ENCODE data around the gene MEX3C. TPM values are rescaled to one million over a fixed set of nuclear protein-coding genes. Genes with fewer than 3 reads are reported as not detected.

The MEX3C gene
- total RNA-seq, 1 donor from 2014 or later = 94.7 TPM

DNA sequence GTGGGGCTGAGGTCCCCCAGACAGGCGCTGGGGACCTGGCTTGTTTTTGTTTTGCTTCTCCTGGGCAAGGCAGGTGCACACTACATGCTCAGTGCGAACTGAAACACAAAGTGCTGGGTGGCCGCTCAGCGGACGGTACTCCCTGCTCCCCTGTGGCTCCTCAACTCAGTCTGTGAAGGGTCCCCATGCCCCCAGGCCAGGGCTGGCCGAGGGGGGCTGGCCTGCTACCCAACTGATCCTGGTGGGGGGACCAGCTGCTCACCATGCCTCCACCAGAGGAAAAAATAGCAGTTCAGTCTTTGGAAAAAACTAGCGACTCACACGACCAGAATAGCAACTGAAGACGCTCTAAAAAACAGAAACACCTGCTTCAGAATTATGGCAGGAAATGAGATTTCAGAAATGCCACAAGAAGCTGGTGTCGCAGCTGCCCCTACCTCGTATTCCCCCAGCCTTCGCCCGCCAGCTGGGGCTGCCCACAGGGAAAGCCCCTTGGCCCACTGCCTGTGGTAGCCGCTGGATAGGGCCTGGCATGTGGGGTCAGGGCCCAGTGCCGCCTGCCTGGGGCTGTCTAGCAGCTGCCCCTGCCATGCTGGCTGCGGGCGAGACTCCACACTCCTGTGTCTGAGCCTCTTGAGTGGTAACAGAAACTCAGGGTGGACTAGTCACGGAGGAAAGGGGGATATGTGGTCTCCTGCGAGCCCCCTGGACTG, 43.7 kb downstream of the MEX3C start:
- H3K4me1 ChIP-seq = no peaks in the 10 kb centered on the region
- H4K20me1 ChIP-seq (ENCODE audit: low read depth) = no peaks in the 10 kb centered on the region
- no peaks in the 10 kb centered on the region for H3K9me3 ChIP-seq (ENCODE audit: low read depth)
- TF ChIP-seq EZH2 (IDR thresholded peaks at IDR 0.05) (no peak), EZH2phosphoT487 (IDR thresholded peaks at IDR 0.05) (no peak)
- TF ChIP-seq, protein P1, sequence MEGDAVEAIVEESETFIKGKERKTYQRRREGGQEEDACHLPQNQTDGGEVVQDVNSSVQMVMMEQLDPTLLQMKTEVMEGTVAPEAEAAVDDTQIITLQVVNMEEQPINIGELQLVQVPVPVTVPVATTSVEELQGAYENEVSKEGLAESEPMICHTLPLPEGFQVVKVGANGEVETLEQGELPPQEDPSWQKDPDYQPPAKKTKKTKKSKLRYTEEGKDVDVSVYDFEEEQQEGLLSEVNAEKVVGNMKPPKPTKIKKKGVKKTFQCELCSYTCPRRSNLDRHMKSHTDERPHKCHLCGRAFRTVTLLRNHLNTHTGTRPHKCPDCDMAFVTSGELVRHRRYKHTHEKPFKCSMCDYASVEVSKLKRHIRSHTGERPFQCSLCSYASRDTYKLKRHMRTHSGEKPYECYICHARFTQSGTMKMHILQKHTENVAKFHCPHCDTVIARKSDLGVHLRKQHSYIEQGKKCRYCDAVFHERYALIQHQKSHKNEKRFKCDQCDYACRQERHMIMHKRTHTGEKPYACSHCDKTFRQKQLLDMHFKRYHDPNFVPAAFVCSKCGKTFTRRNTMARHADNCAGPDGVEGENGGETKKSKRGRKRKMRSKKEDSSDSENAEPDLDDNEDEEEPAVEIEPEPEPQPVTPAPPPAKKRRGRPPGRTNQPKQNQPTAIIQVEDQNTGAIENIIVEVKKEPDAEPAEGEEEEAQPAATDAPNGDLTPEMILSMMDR (IDR thresholded peaks at IDR 0.05) = no peak
- DNase-seq (ENCODE audit: low spot score) = no peak
- no peak overlapping the region for H3K4me2 ChIP-seq
- no peak overlapping the region for H3K27ac Mint-ChIP-seq
- H3K4me1 Mint-ChIP-seq = peaks cover 4% of the 10 kb centered on the region
- H3K27me3 ChIP-seq = no peaks in the 10 kb centered on the region
- H3K9ac ChIP-seq = no peak overlapping the region
- H3F3A ChIP-seq (ENCODE audit: low read depth) = no peaks in the 10 kb centered on the region
- no peaks in the 10 kb centered on the region for H3K36me3 Mint-ChIP-seq
- no peak overlapping the region for H3K4me3 Mint-ChIP-seq
- no peaks in the 10 kb centered on the region for H3K79me2 ChIP-seq (ENCODE audit: low read depth)
- no peak overlapping the region for H3K4me3 ChIP-seq
- no peaks in the 10 kb centered on the region for H3K36me3 ChIP-seq
- no peak overlapping the region for H2AFZ ChIP-seq (replicated peaks)
- peaks cover 3% of the 10 kb centered on the region for H3K27me3 Mint-ChIP-seq (ENCODE audit: insufficient read depth, low read depth)
- H3K9me3 Mint-ChIP-seq = peaks cover 4% of the 10 kb centered on the region
- H3K27ac ChIP-seq = no peak overlapping the region

DNA sequence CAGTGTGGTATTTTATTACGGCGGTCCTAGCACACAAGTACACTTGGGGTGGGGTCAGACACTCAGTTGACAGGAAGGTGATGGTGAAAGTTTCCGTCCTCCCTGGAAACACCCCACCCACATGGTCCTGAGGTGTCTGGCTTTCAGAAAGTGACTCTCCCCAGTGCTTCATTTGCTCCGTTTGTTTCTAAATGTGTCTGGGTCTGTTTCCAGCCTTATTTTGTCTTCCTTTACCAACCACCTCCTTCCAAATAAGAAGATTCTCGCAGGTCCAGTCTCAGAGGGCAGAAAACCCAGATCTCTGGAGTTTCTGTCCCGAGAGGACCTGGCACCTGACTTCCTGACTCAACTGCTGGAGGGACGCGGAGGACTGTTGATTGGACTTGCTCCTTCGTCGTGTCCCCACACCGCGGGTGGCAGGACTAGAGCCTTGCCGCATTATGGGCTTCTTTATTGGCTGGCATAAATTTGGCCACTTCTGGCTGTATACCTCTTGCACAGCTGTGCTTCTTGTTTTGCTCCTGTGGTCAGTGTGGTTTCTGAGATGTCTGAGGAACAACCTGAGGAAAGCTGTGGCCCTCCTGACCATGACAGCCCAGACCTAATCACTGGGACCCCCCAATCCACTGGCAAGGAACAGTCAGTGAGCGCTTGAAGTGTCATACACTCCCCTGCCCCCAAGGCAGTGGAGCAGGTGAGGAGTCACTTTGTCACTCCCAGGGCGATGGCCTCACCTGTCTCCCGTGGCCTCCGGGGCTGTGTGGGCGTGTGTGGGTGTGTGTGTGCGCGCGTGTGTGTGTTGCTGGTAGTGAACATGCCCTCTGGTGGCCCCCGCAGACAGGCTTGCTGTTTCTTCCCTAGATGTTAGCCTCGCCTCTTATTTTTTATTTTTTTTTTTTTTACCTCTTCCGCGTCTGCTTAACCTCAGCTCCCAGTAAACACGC, 45.6 kb downstream of the MEX3C start:
- H4K20me1 ChIP-seq (ENCODE audit: low read depth) = no peaks in the 10 kb centered on the region
- no peaks in the 10 kb centered on the region for H3K36me3 Mint-ChIP-seq
- no peak overlapping the region for H3K27ac Mint-ChIP-seq
- TF ChIP-seq EZH2 (IDR thresholded peaks at IDR 0.05) (no peak), EZH2phosphoT487 (IDR thresholded peaks at IDR 0.05) (no peak)
- TF ChIP-seq, protein P1 (IDR thresholded peaks at IDR 0.05) = no peak
- no peak for DNase-seq (ENCODE audit: low spot score)
- H3K9me3 ChIP-seq (ENCODE audit: low read depth) = no peaks in the 10 kb centered on the region
- H3K27ac ChIP-seq = no peak overlapping the region
- H3K4me1 Mint-ChIP-seq = peaks cover 4% of the 10 kb centered on the region
- no peak overlapping the region for H3K9ac ChIP-seq
- H2AFZ ChIP-seq (replicated peaks) = no peak overlapping the region
- no peaks in the 10 kb centered on the region for H3K79me2 ChIP-seq (ENCODE audit: low read depth)
- no peak overlapping the region for H3K4me2 ChIP-seq
- H3K36me3 ChIP-seq = no peaks in the 10 kb centered on the region
- peaks cover 3% of the 10 kb centered on the region for H3K27me3 Mint-ChIP-seq (ENCODE audit: insufficient read depth, low read depth)
- peaks cover 2% of the 10 kb centered on the region for H3K9me3 Mint-ChIP-seq
- no peaks in the 10 kb centered on the region for H3F3A ChIP-seq (ENCODE audit: low read depth)
- H3K4me1 ChIP-seq = no peaks in the 10 kb centered on the region
- no peaks in the 10 kb centered on the region for H3K27me3 ChIP-seq
- no peak overlapping the region for H3K4me3 ChIP-seq
- no peak overlapping the region for H3K4me3 Mint-ChIP-seq

GRCh38 chr18:51151185-51151567, 46.3 kb downstream of the MEX3C start:
- Mint-ChIP-seq H3K4me3 (no peak overlapping the region), H3K27ac (no peak overlapping the region), H3K4me1 (peaks cover 4% of the 10 kb centered on the region), H3K36me3 (no peaks in the 10 kb centered on the region), H3K9me3 (peaks cover 2% of the 10 kb centered on the region), H3K27me3 (ENCODE audit: insufficient read depth, low read depth) (peaks cover 3% of the 10 kb centered on the region)
- no peak for DNase-seq (ENCODE audit: low spot score)
- no peaks in the 10 kb centered on the region for H3K27me3 ChIP-seq
- H3K9me3 ChIP-seq (ENCODE audit: low read depth) = no peaks in the 10 kb centered on the region
- no peak overlapping the region for H3K9ac ChIP-seq
- no peaks in the 10 kb centered on the region for H3F3A ChIP-seq (ENCODE audit: low read depth)
- no peaks in the 10 kb centered on the region for H3K36me3 ChIP-seq
- H3K79me2 ChIP-seq (ENCODE audit: low read depth) = no peaks in the 10 kb centered on the region
- H2AFZ ChIP-seq (replicated peaks) = no peak overlapping the region
- H4K20me1 ChIP-seq (ENCODE audit: low read depth) = no peaks in the 10 kb centered on the region
- no peak overlapping the region for H3K4me3 ChIP-seq
- H3K4me2 ChIP-seq = no peak overlapping the region
- TF ChIP-seq EZH2 (IDR thresholded peaks at IDR 0.05) (no peak), EZH2phosphoT487 (IDR thresholded peaks at IDR 0.05) (no peak)
- TF ChIP-seq, protein P1 (IDR thresholded peaks at IDR 0.05) = no peak
- no peaks in the 10 kb centered on the region for H3K4me1 ChIP-seq
- H3K27ac ChIP-seq = no peak overlapping the region
